ENCODE measurements around the gene RAB3IL1.

DNA sequence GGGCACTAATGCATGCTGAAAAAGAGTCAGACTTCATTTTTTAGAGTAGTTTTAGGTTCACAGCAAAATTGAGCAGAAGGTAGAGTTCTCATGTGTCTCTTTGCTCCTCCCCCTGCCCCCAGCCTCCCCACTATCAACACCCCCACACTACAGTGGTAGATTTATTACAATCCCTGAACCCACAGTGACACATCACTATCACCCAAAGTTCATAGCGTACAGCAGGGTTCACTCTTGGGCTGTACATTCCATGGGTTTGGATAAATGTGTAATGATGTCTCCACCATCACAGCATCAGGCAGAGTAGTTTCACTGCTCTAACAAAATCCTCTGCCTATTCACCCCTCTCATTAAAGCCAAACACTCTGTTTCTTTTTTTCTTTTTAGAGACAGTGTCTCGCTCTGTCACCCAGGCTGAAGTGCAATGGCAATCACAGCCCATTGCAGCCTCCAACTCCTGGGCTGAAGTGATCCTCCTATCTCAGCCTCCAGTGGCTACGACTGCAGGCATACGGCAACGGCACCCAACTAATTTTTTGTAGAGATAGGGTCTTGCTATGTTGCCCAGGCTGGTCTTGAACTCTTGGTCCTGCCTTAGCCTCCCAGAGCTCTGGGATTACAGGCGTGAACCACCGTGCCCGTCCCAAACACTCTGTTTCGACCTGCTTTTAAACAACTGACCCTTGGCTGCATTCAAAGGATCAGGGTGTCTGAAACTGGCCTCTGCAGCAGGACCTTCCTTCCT lies 36.9 kb upstream of the RAB3IL1 start:
- TF ChIP-seq POLR2A (IDR thresholded peaks at IDR 0.05; ENCODE audit: low read length) = no peak
- TF ChIP-seq GATA1 (IDR thresholded peaks at IDR 0.05; ENCODE audit: low read depth, low read length) = no peak

Measured in erythroblast (primary cell).